Activated B cell treated with CpG ODN at 0.5 μM for 24 hours (primary cell): ENCODE results near the gene THAP12. TPM values are rescaled to one million over a fixed set of nuclear protein-coding genes. Genes with fewer than 3 reads are reported as not detected.
A peak's percentile ranks its signal among the peaks of the same experiment; 100 is the strongest.

Experiments
- ATAC-seq: fragments of 200-7000 bp; cut with Tn5 transposase; one replicate; pipeline ENCODE4 v1.10.0; 2021; ENCODE audit warnings: low read depth, mild to moderate bottlenecking, moderate library complexity
- CTCF ChIA-PET: fragments of 350-600 bp; sonication (Branson Sonifier 250); formaldehyde crosslinking; loops from one replicate; lab custom pipeline; 2021; ENCODE audit warnings: antibody characterized with exemption; lab: Charles Lee
- POLR2A ChIA-PET: fragments of 350-600 bp; sonication (Branson Sonifier 250); formaldehyde crosslinking; loops from one replicate; lab custom pipeline; 2021; ENCODE audit warnings: antibody characterized with exemption; lab: Charles Lee
- DNase-seq: peaks from one replicate; pipeline ENCODE4 v3.0.0; 2022
- H3K27ac Mint-ChIP-seq: one replicate; pipeline ENCODE4 v1.8.0; 2020; ENCODE audit warnings: mixed read lengths
- H3K27me3 Mint-ChIP-seq: one replicate; pipeline ENCODE4 v1.8.0; 2021; ENCODE audit warnings: mixed read lengths
- H3K36me3 Mint-ChIP-seq: one replicate; pipeline ENCODE4 v1.8.0; 2021; ENCODE audit warnings: low read depth, mixed read lengths
- H3K4me1 Mint-ChIP-seq: one replicate; pipeline ENCODE4 v1.8.0; 2021; ENCODE audit warnings: mixed read lengths
- H3K4me3 Mint-ChIP-seq: one replicate; pipeline ENCODE4 v1.8.0; 2020; ENCODE audit warnings: mild to moderate bottlenecking, mixed read lengths
- H3K9me3 Mint-ChIP-seq: one replicate; pipeline ENCODE4 v1.8.0; 2020; ENCODE audit warnings: mixed read lengths
- CTCF ChIP-seq: fragments of 200-600 bp; IDR thresholded peaks from one replicate; pipeline ENCODE4 v1.8.0; 2022; ENCODE audit warnings: antibody characterized with exemption, mild to moderate bottlenecking
- intact Hi-C: fragments of 100-400 bp; cut with micrococcal nuclease; formaldehyde crosslinking; loops from one replicate; pipeline ENCODE4 v1.15.1; 2024
- total RNA-seq: library from RNA; stranded (reverse); gene quantifications from 2 replicates; pipeline ENCODE4 v1.2.3, GENCODE V29; 2022

THAP12 gene
- total RNA-seq, 1 donor from 2014 or later: 60.2 TPM

DNA sequence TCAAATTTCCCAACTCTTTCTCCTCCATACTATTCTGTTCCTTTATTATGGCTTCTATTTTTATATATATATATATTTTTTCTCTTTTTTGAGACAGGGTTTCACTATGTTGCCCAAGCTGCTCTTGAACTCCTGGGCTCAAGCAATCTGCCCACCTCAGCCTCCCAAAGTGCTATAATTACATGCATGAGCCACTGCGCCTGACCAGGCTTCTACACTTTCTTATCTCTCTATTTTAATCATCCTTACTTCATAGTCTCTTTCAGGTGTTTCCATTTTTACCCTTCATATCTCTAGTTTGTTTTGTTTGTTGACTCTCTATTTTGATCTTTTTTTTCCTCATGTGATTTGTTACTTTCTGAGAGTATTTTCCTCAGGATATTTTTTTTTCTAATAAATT lies 20.0 kb upstream of the THAP12 start:
- no peaks in the 10 kb centered on the region for H3K4me1 Mint-ChIP-seq
- TF ChIP-seq CTCF: no peak
- DNase-seq (no peak), ATAC-seq (no peak)
- no peaks in the 10 kb centered on the region for H3K9me3 Mint-ChIP-seq
- POLR2A ChIA-PET: no interaction called here
- no peak overlapping the region for H3K4me3 Mint-ChIP-seq
- intact Hi-C loops: no loop called here
- H3K27me3 Mint-ChIP-seq: no peaks in the 10 kb centered on the region
- CTCF ChIA-PET: no interaction called here
- H3K27ac Mint-ChIP-seq: no peak overlapping the region
- no peaks in the 10 kb centered on the region for H3K36me3 Mint-ChIP-seq

DNA sequence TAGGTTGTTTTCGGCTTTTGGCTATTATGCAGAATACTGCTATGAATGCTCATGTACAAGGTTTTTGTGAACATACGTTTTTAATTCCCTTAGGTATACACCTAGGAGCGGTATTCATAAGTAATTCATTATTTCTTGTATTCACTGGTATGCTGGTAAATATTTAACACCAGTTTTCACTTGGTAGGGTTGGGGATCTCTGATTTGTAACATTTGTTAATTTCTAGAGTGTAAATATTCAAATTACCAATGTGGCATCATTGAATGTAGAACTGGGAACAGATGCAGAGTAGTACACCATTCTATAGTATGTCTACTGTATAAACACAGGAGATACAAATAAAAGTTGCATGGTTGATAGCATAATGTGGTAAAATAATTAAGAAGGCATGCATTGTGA lies 16.5 kb upstream of the THAP12 start:
- no peaks in the 10 kb centered on the region for H3K9me3 Mint-ChIP-seq
- CTCF ChIA-PET: no interaction called here

GRCh38 chr11:76395296-76395695 lies 14.4 kb upstream of the THAP12 start:
- intact Hi-C loops: no loop called here
- Mint-ChIP-seq H3K4me1 (peaks cover 10% of the 10 kb centered on the region), H3K27ac (no peak overlapping the region), H3K27me3 (no peaks in the 10 kb centered on the region), H3K4me3 (no peak overlapping the region), H3K36me3 (no peaks in the 10 kb centered on the region), H3K9me3 (no peaks in the 10 kb centered on the region)
- no peak for ATAC-seq
- CTCF ChIA-PET: interaction anchor here (0.7 kb wide), 1 partner anchor 94 kb away, joined by 3 read pairs; no protein-coding TSS in a partner anchor
- no peak for TF ChIP-seq CTCF
- POLR2A ChIA-PET: no interaction called here
- no peak for DNase-seq

More for the DNA sequence above, 16.5 kb upstream of the THAP12 start:
- H3K27ac Mint-ChIP-seq: no peak overlapping the region
- peaks cover 10% of the 10 kb centered on the region for H3K4me1 Mint-ChIP-seq
- no peak for TF ChIP-seq CTCF
- intact Hi-C loops: no loop called here
- H3K27me3 Mint-ChIP-seq: no peaks in the 10 kb centered on the region
- no peak for ATAC-seq
- POLR2A ChIA-PET: no interaction called here
- no peak overlapping the region for H3K4me3 Mint-ChIP-seq
- no peak for DNase-seq
- H3K36me3 Mint-ChIP-seq: no peaks in the 10 kb centered on the region

GRCh38 chr11:76394411-76394810 lies 13.5 kb upstream of the THAP12 start:
- Mint-ChIP-seq H3K4me3 (no peak overlapping the region), H3K9me3 (no peaks in the 10 kb centered on the region), H3K27me3 (no peaks in the 10 kb centered on the region), H3K4me1 (peaks cover 10% of the 10 kb centered on the region), H3K36me3 (no peaks in the 10 kb centered on the region), H3K27ac (no peak overlapping the region)
- DNase-seq (no peak), ATAC-seq (no peak)
- intact Hi-C loops: no loop called here
- CTCF ChIA-PET: no interaction called here
- no peak for TF ChIP-seq CTCF
- POLR2A ChIA-PET: interaction anchor here (0.6 kb wide), 1 partner anchor 172 kb away, joined by 3 read pairs; no protein-coding TSS in a partner anchor

GRCh38 chr11:76392870-76393269 lies 11.9 kb upstream of the THAP12 start:
- H3K36me3 Mint-ChIP-seq: no peaks in the 10 kb centered on the region
- ATAC-seq: peak; percentile 18
- no peak for DNase-seq
- intact Hi-C loops: no loop called here
- H3K27me3 Mint-ChIP-seq: no peaks in the 10 kb centered on the region
- TF ChIP-seq CTCF: no peak
- CTCF ChIA-PET: no interaction called here
- peaks cover 10% of the 10 kb centered on the region for H3K4me1 Mint-ChIP-seq
- no peak overlapping the region for H3K4me3 Mint-ChIP-seq
- H3K27ac Mint-ChIP-seq: no peak overlapping the region
- POLR2A ChIA-PET: no interaction called here
- H3K9me3 Mint-ChIP-seq: no peaks in the 10 kb centered on the region
